Activated CD8-positive, alpha-beta T cell treated with anti-CD3 and anti-CD28 coated beads for 36 hours (primary cell): ENCODE data around the gene NAIP. TPM values are rescaled to one million over a fixed set of nuclear protein-coding genes. Genes with fewer than 3 reads are reported as not detected.
"Not testable (repeated sequence)": the region's sequence is repeated elsewhere in the genome, so short reads cannot be mapped to it uniquely, and the experiment has no call there.

Source experiments
- ATAC-seq: fragments of 200-7000 bp; cut with Tn5 transposase; one replicate; pipeline ENCODE4 v1.10.0; 2021; ENCODE audit warnings: mild to moderate bottlenecking, moderate library complexity
- CTCF ChIA-PET: fragments of 350-600 bp; sonication (Branson Sonifier 250); formaldehyde crosslinking; loops from one replicate; lab custom pipeline; 2021; ENCODE audit warnings: antibody characterized with exemption; lab: Charles Lee
- POLR2A ChIA-PET: fragments of 350-600 bp; sonication (Branson Sonifier 250); formaldehyde crosslinking; loops from one replicate; lab custom pipeline; 2021; ENCODE audit warnings: antibody characterized with exemption; lab: Charles Lee
- DNase-seq: peaks from one replicate; pipeline ENCODE4 v3.0.0-alpha.2; 2020
- H3K27ac Mint-ChIP-seq: one replicate; pipeline ENCODE4 v1.8.0; 2021; ENCODE audit warnings: mild to moderate bottlenecking, mixed read lengths
- H3K27me3 Mint-ChIP-seq: one replicate; pipeline ENCODE4 v1.8.0; 2021; ENCODE audit warnings: mixed read lengths
- H3K36me3 Mint-ChIP-seq: one replicate; pipeline ENCODE4 v1.8.0; 2021; ENCODE audit warnings: low read depth, mixed read lengths
- H3K4me1 Mint-ChIP-seq: one replicate; pipeline ENCODE4 v1.8.0; 2021; ENCODE audit warnings: low read depth, mixed read lengths
- H3K4me3 Mint-ChIP-seq: one replicate; pipeline ENCODE4 v1.8.0; 2021; ENCODE audit warnings: mild to moderate bottlenecking, moderate library complexity, mixed read lengths
- H3K9me3 Mint-ChIP-seq: one replicate; pipeline ENCODE4 v1.8.0; 2021; ENCODE audit warnings: mixed read lengths
- intact Hi-C: fragments of 100-400 bp; cut with micrococcal nuclease; formaldehyde crosslinking; loops from one replicate; pipeline ENCODE4 v1.10.0; 2022
- total RNA-seq, 2 experiments: library from RNA; stranded (reverse); gene quantifications; one replicate each; pipeline ENCODE4 v1.2.3, GENCODE V29; 2021

The NAIP gene, protein sequence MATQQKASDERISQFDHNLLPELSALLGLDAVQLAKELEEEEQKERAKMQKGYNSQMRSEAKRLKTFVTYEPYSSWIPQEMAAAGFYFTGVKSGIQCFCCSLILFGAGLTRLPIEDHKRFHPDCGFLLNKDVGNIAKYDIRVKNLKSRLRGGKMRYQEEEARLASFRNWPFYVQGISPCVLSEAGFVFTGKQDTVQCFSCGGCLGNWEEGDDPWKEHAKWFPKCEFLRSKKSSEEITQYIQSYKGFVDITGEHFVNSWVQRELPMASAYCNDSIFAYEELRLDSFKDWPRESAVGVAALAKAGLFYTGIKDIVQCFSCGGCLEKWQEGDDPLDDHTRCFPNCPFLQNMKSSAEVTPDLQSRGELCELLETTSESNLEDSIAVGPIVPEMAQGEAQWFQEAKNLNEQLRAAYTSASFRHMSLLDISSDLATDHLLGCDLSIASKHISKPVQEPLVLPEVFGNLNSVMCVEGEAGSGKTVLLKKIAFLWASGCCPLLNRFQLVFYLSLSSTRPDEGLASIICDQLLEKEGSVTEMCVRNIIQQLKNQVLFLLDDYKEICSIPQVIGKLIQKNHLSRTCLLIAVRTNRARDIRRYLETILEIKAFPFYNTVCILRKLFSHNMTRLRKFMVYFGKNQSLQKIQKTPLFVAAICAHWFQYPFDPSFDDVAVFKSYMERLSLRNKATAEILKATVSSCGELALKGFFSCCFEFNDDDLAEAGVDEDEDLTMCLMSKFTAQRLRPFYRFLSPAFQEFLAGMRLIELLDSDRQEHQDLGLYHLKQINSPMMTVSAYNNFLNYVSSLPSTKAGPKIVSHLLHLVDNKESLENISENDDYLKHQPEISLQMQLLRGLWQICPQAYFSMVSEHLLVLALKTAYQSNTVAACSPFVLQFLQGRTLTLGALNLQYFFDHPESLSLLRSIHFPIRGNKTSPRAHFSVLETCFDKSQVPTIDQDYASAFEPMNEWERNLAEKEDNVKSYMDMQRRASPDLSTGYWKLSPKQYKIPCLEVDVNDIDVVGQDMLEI (N-terminal part only)
- 1 to 10 TPM; 4.9 to 5.1 TPM for total RNA-seq

DNA sequence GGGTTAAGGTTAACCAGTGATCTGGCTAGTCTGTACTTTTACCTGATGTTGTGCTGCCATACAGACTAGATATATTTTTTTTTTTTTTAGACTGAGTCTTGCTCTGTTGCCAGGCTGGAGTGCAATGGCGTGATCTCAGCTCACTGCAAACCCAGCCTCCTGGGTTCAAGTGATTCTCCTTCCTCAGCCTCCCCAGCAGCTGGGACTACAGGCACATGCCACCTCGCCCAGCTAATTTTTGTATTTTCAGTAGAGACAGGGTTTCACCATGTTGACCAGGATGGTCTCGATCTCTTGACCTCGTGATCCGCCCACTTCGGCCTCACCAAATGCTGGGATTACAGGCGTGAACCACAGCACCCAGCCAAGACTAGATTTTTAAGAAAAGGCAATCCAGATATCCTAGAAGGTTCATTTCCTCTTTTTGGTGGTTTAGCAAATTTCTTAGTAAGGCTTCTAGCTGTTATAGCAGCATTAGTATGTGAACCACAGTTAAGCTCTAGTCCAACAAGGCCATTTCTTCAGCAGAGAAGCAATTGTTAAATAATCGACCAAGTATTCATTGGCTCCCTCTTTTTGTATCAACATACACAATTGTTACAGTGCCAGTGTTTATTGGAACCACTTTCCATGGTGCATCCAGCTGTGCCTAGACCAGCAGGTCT, at the start of gene NAIP:
Gene NAIP (minus strand): TSS at position 51 of the 665 bp plus-strand sequence. CDS start 12,424 bp downstream, outside the sequence.
- H3K4me3 Mint-ChIP-seq, DNase-seq, intact Hi-C loops, H3K9me3 Mint-ChIP-seq, H3K36me3 Mint-ChIP-seq, ATAC-seq, POLR2A ChIA-PET, CTCF ChIA-PET, H3K27ac Mint-ChIP-seq, H3K4me1 Mint-ChIP-seq, H3K27me3 Mint-ChIP-seq: not testable (repeated sequence)

DNA sequence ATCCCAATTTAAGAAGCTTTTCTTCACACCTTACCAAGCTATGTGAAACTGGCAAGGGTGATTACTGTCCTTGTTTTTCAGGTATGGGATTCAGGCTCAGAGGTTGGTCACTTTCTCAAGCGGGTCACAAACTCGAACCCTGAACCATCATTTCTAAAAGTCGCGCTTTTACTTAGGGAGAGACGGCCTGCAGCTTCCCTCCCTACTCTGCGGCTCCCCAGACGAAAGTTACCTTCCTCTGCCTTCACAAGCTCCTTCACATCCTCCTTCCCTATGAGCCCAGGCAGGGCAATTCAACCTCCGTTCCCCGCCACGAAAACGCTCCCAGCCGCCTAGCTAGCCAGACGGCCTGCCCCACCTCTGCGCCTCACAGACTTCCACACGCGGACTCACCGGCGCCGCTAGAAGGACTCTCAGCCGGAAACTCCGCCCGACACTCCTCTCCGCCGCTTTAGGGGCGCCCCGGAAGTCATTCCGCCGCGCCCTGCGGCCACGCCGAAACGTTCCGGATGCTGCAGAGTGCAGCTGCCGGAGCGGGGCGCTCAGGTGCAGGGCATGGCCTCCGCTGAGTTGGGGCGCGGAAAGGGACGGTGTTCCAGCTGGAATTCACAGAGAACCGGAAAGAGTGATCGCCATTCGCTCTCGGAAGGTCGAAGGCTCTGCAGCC, 42.3 kb upstream of the NAIP start, which contains the start of gene GTF2H2:
Gene GTF2H2 (minus strand): TSS at position 415 of the 667 bp plus-strand sequence. CDS start 4,913 bp downstream, outside the sequence.
- ATAC-seq: peak; percentile 99
- intact Hi-C loops, H3K9me3 Mint-ChIP-seq, POLR2A ChIA-PET, DNase-seq, H3K4me3 Mint-ChIP-seq, H3K4me1 Mint-ChIP-seq, H3K27me3 Mint-ChIP-seq, H3K36me3 Mint-ChIP-seq, H3K27ac Mint-ChIP-seq, CTCF ChIA-PET: not testable (repeated sequence)

DNA sequence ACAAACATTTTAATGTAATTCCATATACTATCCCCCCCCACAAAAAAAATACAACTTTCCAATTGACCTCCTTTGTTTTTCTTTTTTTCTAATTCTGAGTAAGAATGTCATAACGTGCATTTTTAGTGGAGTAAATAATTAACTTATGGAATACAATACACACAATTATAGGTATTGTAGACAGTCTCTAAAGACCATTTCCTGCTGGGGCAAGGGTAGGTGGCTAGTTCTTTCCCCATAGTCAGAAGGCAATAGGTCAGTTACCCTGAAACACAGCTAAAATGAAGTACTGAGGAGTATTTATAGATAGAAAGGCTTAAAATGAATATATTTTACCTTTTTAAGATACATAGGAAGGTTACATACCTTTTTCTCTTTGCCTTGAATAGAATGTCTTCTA, 36.2 kb upstream of the NAIP start:
- H3K9me3 Mint-ChIP-seq, DNase-seq, H3K4me3 Mint-ChIP-seq, H3K36me3 Mint-ChIP-seq, ATAC-seq, H3K27ac Mint-ChIP-seq, POLR2A ChIA-PET, H3K4me1 Mint-ChIP-seq, CTCF ChIA-PET, H3K27me3 Mint-ChIP-seq, intact Hi-C loops: not testable (repeated sequence)

DNA sequence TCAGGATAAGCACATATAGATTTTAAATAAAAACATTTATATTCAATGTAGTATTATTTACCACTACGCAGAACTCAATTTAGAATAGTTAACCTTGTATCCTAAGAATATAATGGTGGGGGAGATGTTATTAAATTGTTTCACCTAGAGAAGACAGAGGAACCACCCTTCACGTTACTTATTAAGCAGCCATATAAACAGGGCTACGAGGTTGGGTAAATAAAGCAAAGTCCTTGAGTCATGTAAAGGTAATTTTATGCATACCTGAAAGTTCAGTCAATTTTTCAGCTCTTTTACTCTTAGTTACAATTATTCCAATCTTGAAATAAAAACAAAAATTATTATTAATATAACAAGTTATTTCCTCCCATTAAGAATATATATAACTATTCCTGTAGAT, 34.3 kb upstream of the NAIP start:
- H3K4me3 Mint-ChIP-seq, H3K36me3 Mint-ChIP-seq, ATAC-seq, H3K27me3 Mint-ChIP-seq, H3K4me1 Mint-ChIP-seq, DNase-seq, H3K27ac Mint-ChIP-seq, CTCF ChIA-PET, POLR2A ChIA-PET, intact Hi-C loops, H3K9me3 Mint-ChIP-seq: not testable (repeated sequence)

DNA sequence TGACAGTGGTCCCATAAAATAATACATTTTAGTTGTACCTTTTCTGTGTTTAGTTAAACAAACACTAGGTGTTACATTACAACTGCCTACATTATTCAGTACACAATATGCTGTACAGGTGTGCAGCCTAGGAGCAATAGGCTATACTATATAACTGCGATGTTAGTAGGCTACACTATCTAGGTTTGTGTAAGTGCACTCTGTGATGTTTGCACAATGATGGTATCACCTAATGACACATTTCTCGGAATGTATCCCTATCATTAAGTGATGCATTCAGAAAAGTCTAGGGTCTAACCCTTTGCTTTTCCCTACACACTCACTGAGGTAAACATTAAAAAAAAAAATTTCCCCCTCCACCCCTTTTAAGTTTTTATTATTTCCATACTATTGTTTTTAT, 19.7 kb upstream of the NAIP start:
- H3K27me3 Mint-ChIP-seq, H3K4me3 Mint-ChIP-seq, DNase-seq, CTCF ChIA-PET, H3K36me3 Mint-ChIP-seq, ATAC-seq, H3K4me1 Mint-ChIP-seq, POLR2A ChIA-PET, H3K27ac Mint-ChIP-seq, intact Hi-C loops, H3K9me3 Mint-ChIP-seq: not testable (repeated sequence)

DNA sequence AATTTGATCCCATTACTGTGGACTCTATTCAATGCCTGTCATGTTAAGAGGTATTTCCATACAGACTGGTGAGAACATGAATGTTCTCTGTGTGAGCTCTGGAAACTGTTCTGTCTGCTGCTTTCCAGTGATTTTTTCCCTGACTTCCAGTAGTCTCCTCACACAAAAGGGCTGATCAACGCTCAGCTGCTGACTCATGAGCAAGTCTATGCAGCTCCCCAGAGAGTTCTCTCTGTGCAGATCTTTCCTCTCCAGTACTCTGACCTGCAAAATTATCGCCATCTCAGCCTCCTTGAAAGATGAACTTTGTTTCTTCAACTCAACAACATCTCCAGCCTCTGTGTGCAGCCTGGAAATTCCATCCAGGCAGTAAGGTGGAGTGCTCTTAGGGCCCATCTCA, 19.0 kb upstream of the NAIP start:
- H3K9me3 Mint-ChIP-seq, ATAC-seq, H3K4me3 Mint-ChIP-seq, CTCF ChIA-PET, H3K4me1 Mint-ChIP-seq, H3K27me3 Mint-ChIP-seq, H3K27ac Mint-ChIP-seq, DNase-seq, H3K36me3 Mint-ChIP-seq, POLR2A ChIA-PET, intact Hi-C loops: not testable (repeated sequence)

DNA sequence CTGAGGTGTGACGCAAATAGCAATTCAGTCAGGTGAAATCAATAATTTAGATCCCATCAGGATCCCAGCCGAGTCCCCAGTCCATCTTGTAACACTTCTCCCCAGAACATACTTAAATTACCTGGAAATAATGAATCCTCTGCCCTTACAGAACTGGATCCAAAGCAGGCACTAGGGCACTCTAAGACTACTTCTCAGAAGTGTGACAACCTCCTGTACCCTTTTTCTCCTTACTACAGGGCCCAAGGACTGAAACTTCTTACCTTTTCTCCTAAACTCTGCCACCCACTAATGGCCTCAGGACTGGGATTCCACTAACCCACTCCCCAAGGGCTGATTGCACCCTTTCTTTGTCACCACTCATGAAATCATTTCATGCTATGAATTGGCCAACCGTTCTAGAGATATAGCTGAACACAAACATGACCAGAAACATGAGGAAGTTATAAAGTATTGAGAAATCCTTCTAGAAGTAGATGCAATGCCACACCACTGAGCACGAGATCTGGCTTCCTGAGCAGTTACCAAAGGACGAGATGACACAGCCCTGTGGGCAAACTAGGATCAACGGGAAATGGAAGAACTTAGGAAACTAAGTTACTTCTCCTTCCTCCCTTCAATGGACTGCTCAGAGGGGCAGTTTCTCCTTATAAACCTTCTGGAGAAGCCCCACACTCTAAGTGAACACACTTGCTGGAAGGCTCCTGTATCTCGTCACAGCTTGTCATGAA, 6.1 kb upstream of the NAIP start:
- POLR2A ChIA-PET, CTCF ChIA-PET, intact Hi-C loops, H3K27me3 Mint-ChIP-seq, DNase-seq, H3K9me3 Mint-ChIP-seq, H3K27ac Mint-ChIP-seq, H3K4me3 Mint-ChIP-seq, H3K36me3 Mint-ChIP-seq, H3K4me1 Mint-ChIP-seq, ATAC-seq: not testable (repeated sequence)

DNA sequence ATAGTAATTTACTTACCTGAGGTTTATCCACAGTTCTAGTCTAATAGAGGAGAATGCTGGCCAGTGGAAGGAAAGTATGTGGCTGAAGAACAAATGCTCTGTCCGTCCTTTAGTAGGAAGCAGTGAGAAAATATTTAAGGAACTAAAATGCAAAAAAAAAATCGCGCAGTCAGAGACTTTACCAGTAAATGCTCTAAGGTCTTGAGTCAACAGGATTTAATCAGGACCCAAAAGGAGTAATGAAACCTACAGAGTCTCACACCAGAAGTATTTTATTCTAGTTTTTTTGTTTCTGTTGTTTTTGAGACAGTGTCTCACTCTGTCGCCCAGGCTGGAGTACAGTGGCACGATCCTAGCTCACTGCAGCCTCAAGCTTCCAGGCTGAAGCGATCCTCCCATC, 4.5 kb downstream of the NAIP start:
- POLR2A ChIA-PET, ATAC-seq, intact Hi-C loops, H3K36me3 Mint-ChIP-seq, CTCF ChIA-PET, DNase-seq, H3K27me3 Mint-ChIP-seq, H3K4me3 Mint-ChIP-seq, H3K9me3 Mint-ChIP-seq, H3K4me1 Mint-ChIP-seq, H3K27ac Mint-ChIP-seq: not testable (repeated sequence)

DNA sequence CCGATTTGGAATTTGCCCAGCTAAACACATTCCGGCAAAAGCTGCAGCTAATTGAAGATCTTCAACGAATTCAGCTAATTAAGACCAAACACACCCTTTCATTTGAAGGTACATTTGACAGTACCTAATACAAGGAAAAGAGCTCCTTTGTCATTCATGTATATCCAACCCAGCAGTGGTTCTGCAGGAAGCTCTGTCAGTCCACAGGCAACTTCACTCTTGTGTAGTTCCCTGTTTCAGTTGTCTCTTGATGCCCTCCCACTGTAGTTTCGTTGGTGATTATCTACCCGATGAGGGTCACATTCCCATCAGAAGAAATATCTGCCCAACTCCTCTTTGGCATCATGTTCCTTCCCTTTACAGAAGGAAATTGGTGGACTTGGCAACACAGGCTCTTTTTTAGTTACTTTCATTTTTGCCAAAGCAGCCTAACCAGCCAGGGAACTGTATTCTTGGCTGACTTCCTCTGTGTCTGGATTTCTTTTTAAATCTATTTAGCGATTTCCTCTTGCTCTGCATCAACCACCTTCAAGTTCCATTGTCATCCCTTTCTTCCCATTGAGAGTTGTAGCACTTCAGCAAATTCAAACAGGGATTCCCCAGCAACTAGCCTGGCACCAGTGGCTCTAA, 6.6 kb downstream of the NAIP start:
- H3K4me1 Mint-ChIP-seq, CTCF ChIA-PET, H3K27me3 Mint-ChIP-seq: not testable (repeated sequence)

More for the DNA sequence above, 6.6 kb downstream of the NAIP start:
- H3K4me3 Mint-ChIP-seq, H3K9me3 Mint-ChIP-seq, H3K27ac Mint-ChIP-seq, H3K36me3 Mint-ChIP-seq, ATAC-seq, intact Hi-C loops, POLR2A ChIA-PET, DNase-seq: not testable (repeated sequence)
